Suppressor macrophage (primary cell): Measurements from ENCODE around the gene AP1S1.
A peak's percentile ranks its signal among the peaks of the same experiment; 100 is the strongest.
"Not testable (repeated sequence)": the region's sequence is repeated elsewhere in the genome, so short reads cannot be mapped to it uniquely, and the experiment has no call there.

Experiments used
- DNase-seq, 4 experiments: peaks; one replicate each; pipeline ENCODE4 v3.0.0-alpha.2; 2020 to 2022

The AP1S1 gene

GRCh38 chr7:101171442-101171837 lies 17.2 kb downstream of the AP1S1 start:
- DNase-seq, result peak in 1 of 4 experiments; percentile 29

- peak in 1 of 4 experiments; percentile 14 for DNase-seq
Observed at GRCh38 chr7:101172005-101172853, 18.0 kb downstream of the AP1S1 start.

GRCh38 chr7:101172854-101173751 lies 18.8 kb downstream of the AP1S1 start:
- DNase-seq, result peak; percentile 67 to 82 (median 77)

- peak; percentile 52 to 68 (median 57) for DNase-seq
Observed at GRCh38 chr7:101173752-101174244, 19.5 kb downstream of the AP1S1 start.

GRCh38 chr7:101174322-101174854 lies 20.1 kb downstream of the AP1S1 start:
- DNase-seq, result no peak

GRCh38 chr7:101175664-101176063 lies 21.4 kb downstream of the AP1S1 start:
- no peak for DNase-seq

- DNase-seq, result no peak
Observed at GRCh38 chr7:101177644-101178043, 23.4 kb downstream of the AP1S1 start.

- peak in 1 of 4 experiments; percentile 7 for DNase-seq
Observed at GRCh38 chr7:101179117-101179516, 24.8 kb downstream of the AP1S1 start.

- no peak for DNase-seq
Observed at GRCh38 chr7:101179713-101180112, 25.4 kb downstream of the AP1S1 start.

- no peak for DNase-seq
Observed at GRCh38 chr7:101180130-101180755, 26.0 kb downstream of the AP1S1 start, which contains the start of gene NAT16. NAT16 (minus strand) TSS chr7:101180293; CDS start chr7:101174807, 5,486 bp downstream.

GRCh38 chr7:101185258-101185839 lies 31.1 kb downstream of the AP1S1 start:
- peak in 3 of 4 experiments; percentile 55 to 66 (median 56) for DNase-seq

GRCh38 chr7:101186194-101186593 lies 31.9 kb downstream of the AP1S1 start:
- DNase-seq, result no peak

- DNase-seq, result peak; percentile 47 to 71 (median 58)
Observed at GRCh38 chr7:101186844-101187428, 32.7 kb downstream of the AP1S1 start.

GRCh38 chr7:101189109-101189508 lies 34.8 kb downstream of the AP1S1 start:
- DNase-seq, result no peak

GRCh38 chr7:101195884-101196283 lies 41.6 kb downstream of the AP1S1 start:
- no peak for DNase-seq

GRCh38 chr7:101197991-101198390 lies 43.7 kb downstream of the AP1S1 start:
- no peak for DNase-seq

- DNase-seq, result no peak
Observed at GRCh38 chr7:101198476-101198875, 44.2 kb downstream of the AP1S1 start.

GRCh38 chr7:101199522-101199921 lies 45.2 kb downstream of the AP1S1 start:
- not testable (repeated sequence) for DNase-seq

GRCh38 chr7:101200504-101200861 lies 46.2 kb downstream of the AP1S1 start:
- DNase-seq, result no peak

- no peak for DNase-seq
Observed at GRCh38 chr7:101200862-101201599, 46.8 kb downstream of the AP1S1 start, which contains the start of gene MOGAT3. MOGAT3 (minus strand) TSS chr7:101201036; CDS start chr7:101200854, 182 bp downstream.
